ENCODE results near the gene DOCK1. TPM values are rescaled to one million over a fixed set of nuclear protein-coding genes. Genes with fewer than 3 reads are reported as not detected.

DOCK1 gene
- total RNA-seq, 4 donors from 2014 or later = 50.8 to 59.0 (median 53.6) TPM

- TF ChIP-seq CTCF (IDR thresholded peaks at IDR 0.05) (no peak), POLR2A (IDR thresholded peaks at IDR 0.05) (no peak), POLR2AphosphoS5 (IDR thresholded peaks at IDR 0.05) (no peak), EP300 (IDR thresholded peaks at IDR 0.05) (no peak)
- 79 to 100% methylated on average over 1 to 6 of the region's 6 CpGs for WGBS, 2 donors (ENCODE audit: low coverage in 1 of 2)
- no peak for ATAC-seq
- H3K27ac ChIP-seq = no peak overlapping the region
- H3K4me1 ChIP-seq = no peaks in the 10 kb centered on the region
- H3K36me3 ChIP-seq = peaks cover 0 to 48% of the 10 kb centered on the region in 2 donors
- H3K4me3 ChIP-seq = no peak overlapping the region
- no peaks in the 10 kb centered on the region for H3K9me3 ChIP-seq
- no peaks in the 10 kb centered on the region for H3K27me3 ChIP-seq
These were observed 439.1 kb downstream of the DOCK1 start for GRCh38 chr10:127344346-127344745.

- TF ChIP-seq POLR2A (IDR thresholded peaks at IDR 0.05) = no peak
- no peak for TF ChIP-seq POLR2AphosphoS5 (IDR thresholded peaks at IDR 0.05)
- no peak for TF ChIP-seq CTCF (IDR thresholded peaks at IDR 0.05)
- no peak for TF ChIP-seq EP300 (IDR thresholded peaks at IDR 0.05)
- ATAC-seq = no peak
- H3K27me3 ChIP-seq = no peaks in the 10 kb centered on the region
- peaks cover 0 to 48% of the 10 kb centered on the region in 2 donors for H3K36me3 ChIP-seq
- no peaks in the 10 kb centered on the region for H3K4me1 ChIP-seq
- H3K4me3 ChIP-seq = no peak overlapping the region
- no peaks in the 10 kb centered on the region for H3K9me3 ChIP-seq
- WGBS, 2 donors (ENCODE audit: low coverage in 1 of 2) = 100% methylated on average over 2 of the region's 17 CpGs; no CpG with 5 or more reads in 1 of the 2 donors
- H3K27ac ChIP-seq = no peak overlapping the region
These were observed 440.2 kb downstream of the DOCK1 start for GRCh38 chr10:127345231-127345965.

DNA sequence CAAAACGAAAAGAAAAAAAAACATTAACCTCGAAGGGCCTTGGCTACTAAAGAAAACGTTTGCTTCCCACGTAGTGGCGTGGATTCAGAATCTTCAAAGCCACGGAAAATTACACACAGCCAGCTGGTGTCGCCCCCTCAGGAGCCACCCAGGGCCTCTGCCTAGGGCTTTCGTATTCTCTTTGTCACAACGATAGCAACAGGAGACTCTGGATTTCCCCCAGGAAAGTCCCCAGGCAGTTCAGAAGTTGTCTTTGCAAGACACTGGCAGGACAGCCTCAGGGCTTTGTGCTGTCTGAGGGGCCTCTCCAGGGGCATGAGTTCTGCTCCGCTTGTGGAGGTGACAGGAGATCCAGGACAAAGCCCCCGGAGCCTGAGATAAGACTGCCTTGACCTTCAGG is 441.4 kb downstream of the DOCK1 start:
- 69 to 87% methylated on average over 6 to 10 of the region's 11 CpGs for WGBS, 2 donors (ENCODE audit: low coverage in 1 of 2)
- H3K4me3 ChIP-seq = no peak overlapping the region
- no peak for TF ChIP-seq POLR2A (IDR thresholded peaks at IDR 0.05)
- no peak for TF ChIP-seq CTCF (IDR thresholded peaks at IDR 0.05)
- no peak for TF ChIP-seq EP300 (IDR thresholded peaks at IDR 0.05)
- no peak for TF ChIP-seq POLR2AphosphoS5 (IDR thresholded peaks at IDR 0.05)
- no peaks in the 10 kb centered on the region for H3K9me3 ChIP-seq
- no peaks in the 10 kb centered on the region for H3K27me3 ChIP-seq
- H3K27ac ChIP-seq = no peak overlapping the region
- no peak for ATAC-seq
- H3K36me3 ChIP-seq = peaks cover 0 to 48% of the 10 kb centered on the region in 2 donors
- no peaks in the 10 kb centered on the region for H3K4me1 ChIP-seq

DNA sequence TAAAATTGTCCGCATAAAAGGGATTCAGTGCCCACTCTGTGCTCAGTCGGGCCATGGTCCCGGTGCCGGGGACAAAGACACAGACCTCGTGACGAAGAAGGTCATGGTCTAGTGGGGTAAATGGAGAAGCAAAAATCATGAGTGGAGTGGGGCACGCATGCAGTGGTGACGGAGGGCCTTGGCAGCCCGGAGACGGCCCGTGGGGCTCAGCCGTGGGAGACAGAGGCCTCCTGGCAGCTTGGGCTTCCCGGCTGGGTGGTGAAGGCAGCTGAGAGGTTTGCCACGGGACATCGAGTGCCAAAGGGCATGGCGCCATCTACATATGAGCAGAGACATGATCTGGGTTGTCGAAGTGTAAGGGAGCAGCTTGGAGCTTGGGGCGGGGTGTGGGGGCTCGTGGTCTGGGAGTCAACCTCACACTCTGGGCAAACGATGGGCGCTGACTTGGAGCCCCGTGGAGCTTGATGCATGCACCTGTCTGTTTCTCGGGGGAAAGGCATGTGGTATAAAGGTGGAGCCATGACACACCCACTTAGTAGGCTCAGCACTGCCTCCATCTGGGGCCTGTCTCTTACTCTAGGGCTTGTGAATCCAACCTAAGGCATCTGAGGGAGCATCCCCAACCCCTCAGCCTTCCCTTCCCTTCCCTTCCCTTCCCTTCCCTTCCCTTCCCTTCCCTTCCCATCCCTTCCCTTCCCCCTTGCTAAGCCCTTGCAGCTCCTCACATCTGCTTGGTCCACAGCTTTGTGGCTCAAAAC is 442.2 kb downstream of the DOCK1 start:
- Histone ChIP-seq H3K36me3 (peaks cover 0 to 42% of the 10 kb centered on the region in 2 donors), H3K4me3 (no peak overlapping the region), H3K27ac (no peak overlapping the region), H3K4me1 (no peaks in the 10 kb centered on the region), H3K27me3 (no peaks in the 10 kb centered on the region), H3K9me3 (no peaks in the 10 kb centered on the region)
- ATAC-seq = no peak
- 93 to 97% methylated on average over 7 to 19 of the region's 23 CpGs for WGBS, 2 donors (ENCODE audit: low coverage in 1 of 2)
- TF ChIP-seq POLR2AphosphoS5 (IDR thresholded peaks at IDR 0.05) (no peak), EP300 (IDR thresholded peaks at IDR 0.05) (no peak), CTCF (IDR thresholded peaks at IDR 0.05) (no peak), POLR2A (IDR thresholded peaks at IDR 0.05) (no peak)
